HepG2 (cell line): Measurements from ENCODE around the gene COL4A2. TPM values are rescaled to one million over a fixed set of nuclear protein-coding genes. Genes with fewer than 3 reads are reported as not detected.

ENCODE experiments used
- ATAC-seq: fragments of 200-7000 bp; cut with Tn5 transposase; 3 replicates; pipeline ENCODE4 v1.9.1; 2020; ENCODE audit warnings: mild to moderate bottlenecking, moderate library complexity
- BruUV-seq: library from RNA; stranded (reverse); fragments of 400-500 nt; replicated peaks from 2 replicates; lab custom pipeline; 2021; lab: Mats Ljungman, UMichigan
- CTCF ChIA-PET: fragments of 300-600 bp; formaldehyde crosslinking; extraction: SDS; loops from one replicate; lab custom pipeline; 2021; ENCODE audit warnings: low total read pairs, inconsistent platforms, low intra/inter-chr PET ratio; lab: Yijun Ruan, JAX
- POLR2A ChIA-PET: fragments of 350-600 bp; sonication (Branson Sonifier 250); formaldehyde crosslinking; loops from one replicate; lab custom pipeline; 2020; ENCODE audit warnings: antibody characterized with exemption, inconsistent platforms; lab: Yijun Ruan, JAX
- DNase-seq: peaks from one replicate; pipeline ENCODE4 v3.0.0-alpha.2; 2015; ENCODE audit warnings: low spot score
- FAIRE-seq: peaks from 3 replicates; lab custom pipeline; 2011; peaks lifted over from hg19 to GRCh38; lab: Jason Lieb, UNC
- H2AFZ ChIP-seq: one replicate; pipeline ENCODE4 v1.6.1; 2011; ENCODE audit warnings: low read length, inconsistent platforms
- H3K27ac ChIP-seq: fragments of 300-600 bp; 3 replicates; pipeline ENCODE4 v1.8.0; 2011; ENCODE audit warnings: mixed run types, mild to moderate bottlenecking, mixed read lengths, low read length, inconsistent platforms; ENCODE audit not compliant: insufficient read depth; ENCODE audit errors: extremely low read length
- H3K27me3 ChIP-seq, 2 experiments: fragments of 200-600 bp in 1 of 2; 2 replicates in 1 of 2; 3 replicates in 1 of 2; pipeline versions ENCODE4 v1.6.0 to v1.8.0; 2011; ENCODE audit warnings: low read length in 2 of 2, mild to moderate bottlenecking in 2 of 2, moderate library complexity in 2 of 2, inconsistent platforms in 1 of 2; ENCODE audit not compliant: insufficient read depth in 2 of 2, control insufficient read depth in 1 of 2
- H3K36me3 ChIP-seq, 2 experiments: fragments of 200-600 bp in 1 of 2; replicated peaks in 1 of 2; 2 replicates in 1 of 2; 3 replicates in 1 of 2; pipeline versions ENCODE4 v1.5.1 to v1.8.0; 2011; ENCODE audit warnings: low read length in 2 of 2, inconsistent platforms in 1 of 2; ENCODE audit not compliant: insufficient read depth in 2 of 2, control insufficient read depth in 1 of 2
- H3K4me1 ChIP-seq: 2 replicates; pipeline ENCODE4 v1.5.1; 2012; ENCODE audit warnings: low read length, inconsistent platforms; ENCODE audit not compliant: insufficient read depth
- H3K4me2 ChIP-seq: 2 replicates; pipeline ENCODE4 v1.6.0; 2011; ENCODE audit warnings: low read depth, low read length, inconsistent platforms
- H3K4me3 ChIP-seq, 3 experiments: fragments of 200-600 bp in 1 of 3; sonication (generic), shearing (Covaris generic) in 1 of 3; replicated peaks in 1 of 3; 2 replicates each; pipeline ENCODE4 v1.5.1; 2011 to 2016; ENCODE audit warnings: low read length in 3 of 3, inconsistent platforms in 2 of 3, low read depth in 2 of 3, mild to moderate bottlenecking in 2 of 3, control low read depth in 1 of 3, mixed read lengths in 1 of 3; ENCODE audit not compliant: insufficient read depth in 1 of 3
- H3K79me2 ChIP-seq: one replicate; pipeline ENCODE4 v1.6.1; 2011; ENCODE audit warnings: low read length, inconsistent platforms; ENCODE audit not compliant: insufficient read depth
- H3K9ac ChIP-seq: 2 replicates; pipeline ENCODE4 v1.6.0; 2011; ENCODE audit warnings: mild to moderate bottlenecking, low read depth, low read length, inconsistent platforms; ENCODE audit not compliant: insufficient read depth
- H3K9me3 ChIP-seq: 2 replicates; pipeline ENCODE4 v1.5.1; 2012; ENCODE audit warnings: mild to moderate bottlenecking, low read length
- H4K20me1 ChIP-seq: 2 replicates; pipeline ENCODE4 v1.6.0; 2011; ENCODE audit warnings: inconsistent platforms, mild to moderate bottlenecking, low read length, moderate library complexity; ENCODE audit not compliant: insufficient read depth
- CBX2 ChIP-seq, 2 experiments: fragments of 200-600 bp in 1 of 2; sonication (generic); formaldehyde crosslinking in 1 of 2; IDR thresholded peaks; 2 replicates each; pipeline versions ENCODE4 v1.7.0 to v1.8.1; 2018 to 2022; ENCODE audit warnings: low read depth in 2 of 2, low read length in 1 of 2, mild to moderate bottlenecking in 1 of 2, missing genetic modification reagents in 1 of 2
- GTF3A ChIP-seq: sonication (generic); formaldehyde crosslinking; conservative IDR thresholded peaks from 2 replicates; pipeline ENCODE4 v1.4.0; 2020; ENCODE audit warnings: mild to moderate bottlenecking, missing genetic modification reagents
- KAT2B ChIP-seq: fragments of 150-350 bp; IDR thresholded peaks from 2 replicates; pipeline ENCODE4 v1.6.1; 2014; ENCODE audit warnings: low read depth, low read length, borderline replicate concordance
- MYC ChIP-seq: sonication (generic); formaldehyde crosslinking; IDR thresholded peaks from 2 replicates; pipeline ENCODE4 v1.9.0; 2021; ENCODE audit warnings: missing genetic modification reagents, borderline replicate concordance
- NFYC ChIP-seq: IDR thresholded peaks from 2 replicates; pipeline ENCODE4 v1.6.1; 2016; ENCODE audit warnings: missing genetic modification reagents, missing compliant biosample characterization
- RCOR2 ChIP-seq: IDR thresholded peaks from 2 replicates; pipeline ENCODE4 v1.6.1; 2016; ENCODE audit warnings: missing biosample characterization, missing genetic modification reagents
- SNAI1 ChIP-seq: sonication (generic); formaldehyde crosslinking; IDR thresholded peaks from 2 replicates; pipeline ENCODE4 v1.5.0; 2020; ENCODE audit warnings: mild to moderate bottlenecking, missing genetic modification reagents, borderline replicate concordance
- SP1 ChIP-seq, 2 experiments: fragments of 450-650 bp in 1 of 2; sonication (generic) in 1 of 2; formaldehyde crosslinking in 1 of 2; IDR thresholded peaks; 2 replicates each; pipeline versions ENCODE4 v1.4.0 to v1.6.1; 2016 to 2020; ENCODE audit warnings: missing genetic modification reagents in 1 of 2
- ZNF232 ChIP-seq: sonication (generic); formaldehyde crosslinking; IDR thresholded peaks from 2 replicates; pipeline ENCODE4 v1.4.0; 2020; ENCODE audit warnings: missing genetic modification reagents, borderline replicate concordance
- ZNF292 ChIP-seq: sonication (generic); formaldehyde crosslinking; IDR thresholded peaks from 2 replicates; pipeline ENCODE4 v1.8.1; 2022; ENCODE audit warnings: mild to moderate bottlenecking, low read depth, missing genetic modification reagents, borderline replicate concordance
- ZNF451 ChIP-seq: sonication (generic); formaldehyde crosslinking; IDR thresholded peaks from 2 replicates; pipeline ENCODE4 v1.5.0; 2020; ENCODE audit warnings: mild to moderate bottlenecking, missing genetic modification reagents
- ZNF572 ChIP-seq: sonication (generic); formaldehyde crosslinking; IDR thresholded peaks from 2 replicates; pipeline ENCODE4 v1.5.1; 2020; ENCODE audit warnings: mild to moderate bottlenecking, missing genetic modification reagents
- ZNF761 ChIP-seq: sonication (generic); formaldehyde crosslinking; conservative IDR thresholded peaks from 2 replicates; pipeline ENCODE4 v1.4.0; 2020; ENCODE audit warnings: mild to moderate bottlenecking, missing genetic modification reagents
- WGBS: methylation state at CpG from one replicate; pipeline ENCODE4 v1.1.6; 2017; ENCODE audit warnings: low lambda C conversion rate; 5-methylcytosine and 5-hydroxymethylcytosine counted together
- in situ Hi-C: cut with HindIII; loops from 2 replicates; pipeline ENCODE4 v1.10.0; 2017; ENCODE audit warnings: low pct_unique_long_range_greater_than_20kb; ENCODE audit not compliant: extremely low pct_ligation_motif_present
- intact Hi-C: fragments of 100-400 bp; cut with micrococcal nuclease; formaldehyde crosslinking; loops from one replicate; pipeline ENCODE4 v1.10.0; 2022; ENCODE audit not compliant: unreplicated experiment
- polyA plus RNA-seq, 8 experiments: library from polyadenylated mRNA; depleted of rRNA in 3 of 8; stranded (reverse) in 7 of 8; unstranded in 1 of 8; fragments of >200 nt; fragmentation: Illumina TruSeq in 4 of 8; extraction: Trizol in 4 of 8; gene quantifications; 2 replicates each; pipeline versions ENCODE4 v1.2.1 to v1.2.3, GENCODE V29; 2011 to 2016; ENCODE audit warnings: low read depth in 4 of 8, missing spikeins in 1 of 8, mixed read lengths in 1 of 8; ENCODE audit not compliant: insufficient read depth in 1 of 8
- total RNA-seq, 5 experiments: library from RNA; depleted of rRNA; stranded (reverse); fragments of >200 nt; fragmentation: Illumina TruSeq; extraction: Trizol; gene quantifications; 2 replicates each; pipeline ENCODE4 v1.2.3, GENCODE V29; 2016; ENCODE audit warnings: low read depth in 1 of 5

The COL4A2 gene
- total and polyA plus RNA-seq, 2 of the 13 experiments (the other 11 are each of a cell fraction or from before 2014, with no cell fraction given), result 0.22 to 1.9 TPM

DNA sequence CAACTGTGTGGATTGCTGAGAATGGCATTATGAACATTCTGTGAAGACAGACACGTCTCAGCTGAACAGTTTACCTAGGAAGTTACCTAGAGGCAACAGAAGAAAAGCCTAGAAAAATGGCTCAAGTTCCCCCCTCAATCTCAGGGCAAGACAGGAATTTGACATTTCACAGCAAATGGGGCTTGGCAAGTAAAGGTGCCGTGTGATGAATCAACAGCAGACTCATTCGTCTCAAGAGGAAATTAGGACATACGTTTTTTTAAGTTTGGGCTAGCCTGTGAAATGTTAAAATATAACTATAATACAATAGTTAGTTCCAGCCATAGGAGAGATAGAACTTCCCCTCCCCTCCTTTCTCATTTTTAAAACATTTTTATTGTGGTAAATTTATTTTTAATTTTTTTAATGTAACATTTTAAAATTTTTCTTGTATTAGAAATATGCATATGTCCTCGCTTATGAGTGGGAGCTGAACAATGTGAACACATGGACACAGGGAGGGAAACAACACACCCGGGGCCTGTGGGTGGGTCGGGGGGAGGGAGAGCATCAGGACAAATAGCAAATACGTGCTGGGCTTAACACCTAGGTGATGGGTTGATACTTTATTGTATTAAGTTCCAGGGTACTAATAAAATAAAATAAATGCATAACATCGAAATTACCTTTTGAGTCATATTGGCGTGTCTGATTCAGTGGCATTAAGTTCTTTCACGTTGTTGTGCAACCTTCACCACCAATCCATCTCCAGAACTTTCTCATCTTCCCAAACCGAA lies 116.0 kb downstream of the COL4A2 start:
- no peak overlapping the region for H3K4me3 ChIP-seq
- no peaks in the 10 kb centered on the region for H4K20me1 ChIP-seq
- H2AFZ ChIP-seq, result no peak overlapping the region
- no peak for DNase-seq
- BruUV-seq, result no TSS peak
- ATAC-seq, result no peak
- no peak for TF ChIP-seq GTF3A
- no peak for TF ChIP-seq SNAI1 (CRISPR knock-in tag)
- no peak for TF ChIP-seq SP1 (IDR thresholded peaks at IDR 0.05)
- no peak for TF ChIP-seq SP1 (CRISPR knock-in tag; IDR thresholded peaks at IDR 0.05)
- TF ChIP-seq MYC (CRISPR knock-in tag), result no peak
- no peak for TF ChIP-seq ZNF232 (CRISPR knock-in tag)
- TF ChIP-seq ZNF761 (CRISPR knock-in tag), result no peak
- H3K9ac ChIP-seq, result no peak overlapping the region
- no peak overlapping the region for H3K27ac ChIP-seq
- H3K36me3 ChIP-seq, result no peaks in the 10 kb centered on the region
- peaks cover 0 to 41% of the 10 kb centered on the region in 2 experiments; a peak in 3 of 5 replicates for H3K27me3 ChIP-seq
- no peaks in the 10 kb centered on the region for H3K4me1 ChIP-seq
- WGBS, result 17% methylated on average over 12 of the region's 12 CpGs
- CTCF ChIA-PET, result no interaction called here
- FAIRE-seq, result no peak
- H3K4me2 ChIP-seq, result no peak overlapping the region
- intact Hi-C loops (no loop called here), in situ Hi-C loops (loop anchor here (25.0 kb wide), 1 partner anchor 1461 kb away; no protein-coding TSS in a partner anchor)
- no peaks in the 10 kb centered on the region for H3K79me2 ChIP-seq
- POLR2A ChIA-PET, result no interaction called here
- H3K9me3 ChIP-seq, result no peaks in the 10 kb centered on the region

DNA sequence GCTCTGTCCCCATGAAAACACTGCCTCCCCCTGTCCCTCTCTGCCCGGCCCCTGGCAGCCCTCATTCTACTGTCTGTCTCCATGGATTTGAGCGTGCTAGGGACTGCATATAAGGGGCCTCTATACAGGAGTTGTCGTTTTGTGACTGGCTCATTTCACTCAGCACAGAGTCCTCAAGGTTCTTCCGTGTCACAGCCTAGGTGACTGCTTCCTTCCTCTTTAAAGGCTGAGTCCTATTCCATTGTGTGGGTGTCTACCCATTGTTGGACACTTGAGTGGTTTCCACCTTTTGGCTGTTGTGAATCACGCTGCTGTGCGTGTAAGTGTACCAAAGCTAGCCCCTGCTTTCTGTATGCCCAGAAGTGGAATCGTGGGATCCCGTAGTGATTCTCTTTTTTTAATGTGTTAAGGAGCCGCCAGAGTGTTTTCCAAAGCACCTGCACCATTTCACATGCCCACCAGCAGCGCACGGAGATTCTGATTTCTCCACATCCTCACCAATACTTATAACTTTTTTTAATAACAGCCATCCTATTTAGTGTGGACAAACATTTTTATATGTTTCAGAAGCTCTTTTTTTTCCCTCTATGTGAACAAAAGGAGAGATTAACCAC lies 116.7 kb downstream of the COL4A2 start:
- H3K4me2 ChIP-seq, result no peak overlapping the region
- DNase-seq (no peak), ATAC-seq (no peak), FAIRE-seq (no peak)
- POLR2A ChIA-PET, result no interaction called here
- H2AFZ ChIP-seq, result no peak overlapping the region
- H3K36me3 ChIP-seq, result no peaks in the 10 kb centered on the region
- H3K79me2 ChIP-seq, result no peaks in the 10 kb centered on the region
- H3K27ac ChIP-seq, result no peak overlapping the region
- intact Hi-C loops, result no loop called here
- in situ Hi-C loops, result loop anchor here (25.0 kb wide), 1 partner anchor 1461 kb away; no protein-coding TSS in a partner anchor
- H3K4me3 ChIP-seq, result no peak overlapping the region
- TF ChIP-seq KAT2B (no peak), RCOR2 (no peak), ZNF451 (CRISPR knock-in tag) (no peak), NFYC (no peak), ZNF292 (CRISPR knock-in tag) (no peak), CBX2 (IDR thresholded peaks at IDR 0.05; ENCODE audit: low read depth, low read length) (no peak), CBX2 (CRISPR knock-in tag; IDR thresholded peaks at IDR 0.05; ENCODE audit: low read depth) (no peak), ZNF572 (no peak)
- no peaks in the 10 kb centered on the region for H3K4me1 ChIP-seq
- H3K27me3 ChIP-seq, result peaks cover 0 to 46% of the 10 kb centered on the region in 2 experiments; a peak in 3 of 5 replicates
- BruUV-seq, result no TSS peak
- WGBS, result 49% methylated on average over 11 of the region's 11 CpGs
- no peak overlapping the region for H3K9ac ChIP-seq
- CTCF ChIA-PET, result no interaction called here
- no peaks in the 10 kb centered on the region for H4K20me1 ChIP-seq
- H3K9me3 ChIP-seq, result no peaks in the 10 kb centered on the region
